ENCODE results near the gene RGL2.
A peak's percentile ranks its signal among the peaks of the same experiment; 100 is the strongest.
"Not testable (repeated sequence)": the region's sequence is repeated elsewhere in the genome, so short reads cannot be mapped to it uniquely, and the experiment has no call there.

Gene RGL2

DNA sequence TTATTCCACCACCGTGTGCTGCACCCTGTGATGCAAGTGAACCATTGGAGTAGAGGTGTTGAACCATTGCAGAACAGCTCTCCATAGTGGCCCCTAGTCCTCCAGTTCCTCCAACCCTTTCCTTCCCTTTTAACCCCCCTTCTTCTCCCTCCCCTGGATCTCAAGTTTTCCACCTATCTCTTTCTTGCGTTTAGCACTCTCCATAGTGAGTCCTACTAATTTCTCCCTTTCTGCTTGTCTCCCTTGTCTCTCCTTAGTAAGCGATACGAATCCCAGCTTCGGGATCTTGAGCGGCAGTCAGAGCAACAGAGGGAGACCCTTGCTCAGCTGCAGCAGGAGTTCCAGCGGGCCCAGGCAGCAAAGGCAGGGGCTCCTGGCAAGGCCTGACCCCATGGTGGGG, 8.3 kb downstream of the RGL2 start:
- H3K36me3 ChIP-seq (ENCODE audit: control insufficient read depth in 2 of 2, insufficient read depth in 2 of 2, low read length in 2 of 2), result peaks cover 39 to 42% of the 10 kb centered on the region in 2 donors
- peak overlapping the region; percentile 96 to 97 for H3K4me3 ChIP-seq (ENCODE audit: low read length in 2 of 2)
- no peak overlapping the region for H3K9ac ChIP-seq (ENCODE audit: low read length in 2 of 2)
- no peaks in the 10 kb centered on the region for H3K27me3 ChIP-seq (ENCODE audit: control insufficient read depth in 1 of 2, insufficient read depth in 2 of 2, low read length in 2 of 2)
- H3K9me3 ChIP-seq (ENCODE audit: control insufficient read depth in 2 of 2, low read length in 2 of 2), result no peaks in the 10 kb centered on the region
- H3K27ac ChIP-seq (ENCODE audit: low read length), result no peak overlapping the region
- peaks cover 23% of the 10 kb centered on the region for H3K4me1 ChIP-seq (ENCODE audit: control insufficient read depth, insufficient read depth, low read length)

DNA sequence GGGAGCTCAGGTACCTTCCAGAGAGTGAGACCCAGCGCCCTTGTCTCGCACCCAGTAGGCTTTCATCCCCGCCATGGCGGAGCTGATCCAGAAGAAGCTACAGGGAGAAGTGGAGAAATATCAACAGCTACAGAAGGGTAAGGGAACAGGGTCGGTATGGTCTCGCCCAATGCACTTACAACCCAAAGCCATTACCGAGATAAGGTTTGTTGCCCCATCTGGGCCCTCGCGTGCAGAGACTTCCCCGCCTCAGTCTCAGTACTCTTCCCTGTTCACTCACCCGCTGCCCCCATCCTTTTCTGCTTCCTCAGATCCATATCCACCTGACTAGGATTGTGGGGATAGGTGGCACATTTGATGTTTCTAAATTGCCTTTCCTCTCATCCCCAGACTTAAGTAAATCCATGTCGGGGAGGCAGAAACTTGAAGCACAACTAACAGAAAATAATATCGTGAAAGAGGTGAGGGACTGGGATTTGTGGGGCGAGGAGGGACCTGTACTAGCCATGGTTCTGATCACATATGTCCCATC, 8.9 kb downstream of the RGL2 start:
- Histone ChIP-seq H3K9me3 (ENCODE audit: control insufficient read depth in 2 of 2, low read length in 2 of 2) (no peaks in the 10 kb centered on the region), H3K4me1 (ENCODE audit: control insufficient read depth, insufficient read depth, low read length) (peaks cover 23% of the 10 kb centered on the region), H3K4me3 (ENCODE audit: low read length in 2 of 2) (peak overlapping the region; percentile 96 to 97), H3K36me3 (ENCODE audit: control insufficient read depth in 2 of 2, insufficient read depth in 2 of 2, low read length in 2 of 2) (peaks cover 38 to 43% of the 10 kb centered on the region in 2 donors), H3K9ac (ENCODE audit: low read length in 2 of 2) (peak overlapping the region; percentile 92 to 93), H3K27me3 (ENCODE audit: control insufficient read depth in 1 of 2, insufficient read depth in 2 of 2, low read length in 2 of 2) (no peaks in the 10 kb centered on the region), H3K27ac (ENCODE audit: low read length) (peak overlapping the region; percentile 71)

DNA sequence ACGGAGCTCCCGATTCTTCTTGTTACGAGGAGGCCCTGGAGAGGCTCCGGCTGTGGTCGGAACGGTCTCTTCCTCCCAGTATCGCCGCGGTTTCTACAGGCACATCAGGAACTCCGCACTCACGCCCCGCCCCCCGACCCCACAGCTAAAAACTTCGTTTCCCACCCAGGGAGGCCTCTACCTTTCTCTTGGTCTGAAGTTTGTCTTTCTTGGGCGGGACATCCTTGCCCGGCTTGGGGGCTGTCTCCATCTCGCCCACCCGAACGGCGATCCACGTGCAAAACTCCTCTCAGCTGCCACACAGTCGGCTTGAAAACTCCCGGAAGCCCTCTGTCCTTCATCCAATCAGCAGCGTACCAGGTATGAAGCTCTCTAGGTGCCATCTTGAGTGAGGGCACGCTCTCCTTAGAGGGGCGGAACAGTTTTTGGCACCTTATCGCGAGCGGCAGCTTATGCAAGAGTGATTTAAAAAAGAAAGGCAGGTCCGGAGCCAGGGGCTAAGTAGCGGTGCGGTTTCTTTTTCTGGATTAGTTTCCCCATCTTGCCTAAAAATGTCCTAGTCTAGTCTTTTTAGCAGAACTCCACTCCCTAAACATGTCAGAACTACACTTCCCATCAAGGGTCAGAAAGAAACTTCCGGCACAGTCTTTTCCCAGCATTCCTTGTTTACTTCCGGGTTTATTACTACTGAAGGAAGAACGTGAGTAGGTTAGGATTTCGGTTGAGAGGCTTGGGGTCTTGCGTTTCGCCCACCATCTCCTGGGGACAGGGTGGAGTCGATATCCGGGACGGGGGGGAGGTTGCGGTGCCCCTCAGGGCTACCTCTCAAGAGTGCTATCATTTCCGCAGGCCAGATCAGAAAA, 9.6 kb downstream of the RGL2 start, which contains the start of the genes PFDN6 and WDR46:
PFDN6 (plus strand) TSS at position 681 of the 863 bp plus-strand sequence. CDS start 256 bp downstream, outside the sequence.
WDR46 (minus strand) TSS at position 319 of the 863 bp plus-strand sequence; CDS start at position 250, 69 bp downstream.
- Histone ChIP-seq H3K4me1 (ENCODE audit: control insufficient read depth, insufficient read depth, low read length) (peaks cover 23% of the 10 kb centered on the region), H3K9ac (ENCODE audit: low read length in 2 of 2) (peak within 1 kb of the TSS; percentile 92 to 93), H3K27ac (ENCODE audit: low read length) (peak within 1 kb of the TSS; percentile 71), H3K4me3 (ENCODE audit: low read length in 2 of 2) (peak within 1 kb of the TSS; percentile 96 to 97), H3K9me3 (ENCODE audit: control insufficient read depth in 2 of 2, low read length in 2 of 2) (no peaks in the 10 kb centered on the region), H3K27me3 (ENCODE audit: control insufficient read depth in 1 of 2, insufficient read depth in 2 of 2, low read length in 2 of 2) (no peaks in the 10 kb centered on the region), H3K36me3 (ENCODE audit: control insufficient read depth in 2 of 2, insufficient read depth in 2 of 2, low read length in 2 of 2) (peaks cover 40 to 41% of the 10 kb centered on the region in 2 donors)

DNA sequence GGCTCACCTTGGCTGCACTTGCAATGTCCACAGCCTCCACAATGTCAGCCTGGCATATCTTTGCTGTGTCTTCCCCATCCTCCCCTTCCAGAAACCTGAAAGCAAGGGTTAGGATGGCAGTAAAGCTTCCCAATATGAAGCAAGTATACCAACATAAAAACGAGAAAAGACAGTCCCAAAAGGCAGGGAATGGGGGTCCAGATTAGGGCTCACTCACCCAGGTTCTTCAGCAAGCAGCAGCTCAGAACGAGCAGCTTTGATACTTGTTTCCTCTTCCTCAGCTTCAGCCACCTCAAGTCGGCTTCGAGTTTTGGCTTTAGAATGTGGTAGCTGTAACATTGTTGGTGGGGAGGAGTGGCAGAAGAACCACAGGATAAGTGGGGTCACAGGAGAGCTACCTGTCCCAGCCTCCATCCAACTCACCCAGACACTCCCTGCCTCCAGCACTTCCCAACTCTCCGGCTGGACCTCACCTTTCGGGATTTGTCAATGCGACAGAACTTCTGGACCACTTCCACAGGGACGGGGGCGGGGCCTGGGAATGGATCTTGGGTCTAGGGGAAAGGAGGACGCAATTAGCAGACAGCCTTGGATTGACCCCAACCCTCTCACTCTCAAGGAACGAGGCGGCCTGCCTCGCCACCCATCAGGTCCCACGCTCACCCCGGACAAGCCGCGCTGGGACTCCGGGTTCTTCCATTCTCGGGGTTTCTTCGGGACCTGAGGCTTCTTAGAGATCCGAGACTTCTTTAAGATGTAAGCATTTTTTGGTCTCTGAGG, 10.4 kb downstream of the RGL2 start:
- Histone ChIP-seq H3K9me3 (ENCODE audit: control insufficient read depth in 2 of 2, low read length in 2 of 2) (no peaks in the 10 kb centered on the region), H3K36me3 (ENCODE audit: control insufficient read depth in 2 of 2, insufficient read depth in 2 of 2, low read length in 2 of 2) (peaks cover 36% of the 10 kb centered on the region in 2 donors), H3K9ac (ENCODE audit: low read length in 2 of 2) (peak overlapping the region; percentile 92 to 93), H3K4me3 (ENCODE audit: low read length in 2 of 2) (peak overlapping the region; percentile 96 to 97), H3K27me3 (ENCODE audit: control insufficient read depth in 1 of 2, insufficient read depth in 2 of 2, low read length in 2 of 2) (no peaks in the 10 kb centered on the region), H3K4me1 (ENCODE audit: control insufficient read depth, insufficient read depth, low read length) (peaks cover 23% of the 10 kb centered on the region), H3K27ac (ENCODE audit: low read length) (peak overlapping the region; percentile 71)

DNA sequence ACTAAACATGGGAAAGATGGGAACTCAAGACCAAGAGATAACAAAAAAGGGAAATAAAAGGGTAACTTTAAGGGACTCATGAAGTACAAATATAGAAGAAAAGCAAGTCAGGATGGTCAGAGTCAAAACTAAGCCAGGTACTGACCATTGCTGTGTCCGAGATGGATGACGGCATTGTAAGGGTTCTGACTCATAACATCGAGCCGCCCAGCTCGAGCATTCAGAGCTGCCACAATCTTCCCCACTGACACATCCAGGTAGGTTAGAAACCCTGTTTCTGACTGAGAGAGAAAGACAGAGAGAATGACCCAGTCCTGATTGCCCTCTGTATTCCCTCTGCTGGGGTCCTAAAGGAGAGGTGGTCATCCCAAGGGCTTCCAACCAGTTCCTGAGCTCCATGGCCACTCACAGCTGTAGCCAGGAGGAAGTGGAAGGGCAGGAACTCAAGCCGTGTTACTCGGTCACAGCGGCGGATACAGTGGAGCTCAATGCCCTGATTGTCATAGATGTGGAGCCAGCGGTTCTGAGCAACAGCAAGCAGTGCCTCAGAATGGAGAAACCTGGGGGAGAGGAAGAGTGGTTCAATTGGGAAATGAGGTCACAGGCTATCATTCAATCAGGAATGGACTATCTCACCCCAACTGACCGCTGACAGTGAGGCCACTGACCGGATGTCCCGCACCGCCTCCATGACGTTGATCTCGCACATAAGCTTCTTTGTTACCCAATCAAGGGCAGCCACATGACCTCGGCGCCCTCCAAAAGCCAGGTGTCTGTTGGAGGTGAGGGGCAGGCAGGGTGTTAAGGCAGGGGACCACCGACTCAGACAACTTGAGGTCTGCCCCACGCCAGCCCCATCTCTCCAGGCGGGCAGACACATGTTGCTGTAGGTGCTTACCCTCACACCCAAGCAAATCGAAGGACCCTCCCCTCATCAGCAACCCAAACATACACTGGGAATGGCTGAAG, 11.5 kb downstream of the RGL2 start:
- Histone ChIP-seq H3K4me3 (ENCODE audit: low read length in 2 of 2) (peak overlapping the region in 1 of 2 donors; percentile 96), H3K4me1 (ENCODE audit: control insufficient read depth, insufficient read depth, low read length) (peaks cover 23% of the 10 kb centered on the region), H3K27me3 (ENCODE audit: control insufficient read depth in 1 of 2, insufficient read depth in 2 of 2, low read length in 2 of 2) (no peaks in the 10 kb centered on the region), H3K9me3 (ENCODE audit: control insufficient read depth in 2 of 2, low read length in 2 of 2) (no peaks in the 10 kb centered on the region), H3K36me3 (ENCODE audit: control insufficient read depth in 2 of 2, insufficient read depth in 2 of 2, low read length in 2 of 2) (peaks cover 32 to 36% of the 10 kb centered on the region in 2 donors), H3K27ac (ENCODE audit: low read length) (no peak overlapping the region), H3K9ac (ENCODE audit: low read length in 2 of 2) (no peak overlapping the region)

DNA sequence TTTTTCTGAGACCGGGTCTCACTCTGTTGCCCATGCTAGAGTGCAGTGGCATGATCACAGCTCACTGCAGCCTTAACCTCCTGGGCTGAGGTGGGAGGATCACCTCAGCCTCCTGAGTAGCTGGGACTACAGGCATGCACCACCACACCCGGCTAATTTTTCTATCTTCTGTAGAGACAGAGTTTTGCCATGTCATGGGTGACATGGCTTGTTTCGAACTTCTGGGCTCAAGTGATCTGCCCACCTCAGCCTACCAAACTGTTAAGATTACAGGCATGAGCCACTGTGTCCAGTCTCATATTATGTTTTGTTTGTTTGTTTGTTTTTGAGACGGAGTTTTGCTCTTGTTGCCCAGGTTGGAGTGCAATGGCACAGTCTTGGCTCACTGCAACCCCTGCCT, 13.5 kb downstream of the RGL2 start:
- not testable (repeated sequence) for H3K9me3 ChIP-seq (ENCODE audit: control insufficient read depth in 2 of 2, low read length in 2 of 2); H3K9ac ChIP-seq (ENCODE audit: low read length in 2 of 2); H3K4me3 ChIP-seq (ENCODE audit: low read length in 2 of 2); H3K27ac ChIP-seq (ENCODE audit: low read length); H3K27me3 ChIP-seq (ENCODE audit: control insufficient read depth in 1 of 2, insufficient read depth in 2 of 2, low read length in 2 of 2)
- H3K36me3 ChIP-seq (ENCODE audit: control insufficient read depth in 2 of 2, insufficient read depth in 2 of 2, low read length in 2 of 2), result peaks cover 29 to 37% of the 10 kb centered on the region in 2 donors
- H3K4me1 ChIP-seq (ENCODE audit: control insufficient read depth, insufficient read depth, low read length), result peaks cover 21% of the 10 kb centered on the region

DNA sequence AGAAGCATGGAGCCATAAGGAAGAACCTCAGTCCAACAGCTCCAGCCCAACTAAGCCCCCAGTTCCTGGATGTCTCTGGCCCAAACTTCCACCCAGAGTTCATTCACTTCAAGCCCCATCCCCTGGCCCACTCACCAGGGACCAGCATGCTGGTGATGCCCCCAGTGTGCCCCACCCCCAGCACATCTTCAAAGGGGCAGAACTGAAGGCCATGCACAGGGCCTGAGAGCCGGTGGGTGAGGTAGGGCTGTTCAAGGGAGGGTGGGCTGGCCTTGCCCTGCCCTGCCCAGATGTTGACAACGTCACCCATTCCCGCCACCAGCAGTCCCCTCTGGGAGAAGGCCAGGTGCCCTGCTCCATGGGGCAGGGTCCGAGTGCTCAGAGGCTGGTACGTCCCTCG, 18.2 kb downstream of the RGL2 start:
- Histone ChIP-seq H3K4me1 (ENCODE audit: control insufficient read depth, insufficient read depth, low read length) (peaks cover 34% of the 10 kb centered on the region), H3K27ac (ENCODE audit: low read length) (peak overlapping the region; percentile 11), H3K9ac (ENCODE audit: low read length in 2 of 2) (no peak overlapping the region), H3K4me3 (ENCODE audit: low read length in 2 of 2) (no peak overlapping the region), H3K27me3 (ENCODE audit: control insufficient read depth in 1 of 2, insufficient read depth in 2 of 2, low read length in 2 of 2) (no peaks in the 10 kb centered on the region), H3K36me3 (ENCODE audit: control insufficient read depth in 2 of 2, insufficient read depth in 2 of 2, low read length in 2 of 2) (peaks cover 24 to 37% of the 10 kb centered on the region in 2 donors), H3K9me3 (ENCODE audit: control insufficient read depth in 2 of 2, low read length in 2 of 2) (no peaks in the 10 kb centered on the region)

DNA sequence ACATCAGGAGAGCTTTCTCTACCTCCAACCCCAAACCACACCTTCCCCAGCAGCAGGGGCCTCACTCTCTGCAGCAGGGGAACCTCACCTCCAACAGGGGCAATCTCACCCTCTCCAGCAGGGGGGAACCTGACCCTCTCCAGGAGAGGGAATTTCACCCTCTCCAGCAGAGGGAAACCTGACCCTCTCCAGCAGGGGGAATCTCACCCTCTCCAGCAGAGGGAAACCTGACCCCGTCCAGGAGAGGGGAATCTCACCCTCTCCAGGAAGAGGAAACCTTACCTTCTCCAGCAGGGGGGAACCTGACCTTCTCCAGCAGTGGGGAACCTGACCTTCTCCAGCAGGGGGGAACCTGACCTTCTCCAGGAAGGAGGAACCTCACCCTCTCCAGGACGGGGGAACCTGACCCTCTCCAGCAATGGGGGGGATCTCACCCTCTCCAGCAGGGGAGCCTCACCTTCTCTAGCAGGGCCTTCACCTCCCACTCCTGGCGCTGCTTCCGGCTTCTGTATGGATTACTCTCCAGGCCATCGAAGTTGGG, 18.7 kb downstream of the RGL2 start:
- H3K27ac ChIP-seq (ENCODE audit: low read length), result peak overlapping the region; percentile 11
- peaks cover 37% of the 10 kb centered on the region for H3K4me1 ChIP-seq (ENCODE audit: control insufficient read depth, insufficient read depth, low read length)
- H3K9me3 ChIP-seq (ENCODE audit: control insufficient read depth in 2 of 2, low read length in 2 of 2), result no peaks in the 10 kb centered on the region
- H3K9ac ChIP-seq (ENCODE audit: low read length in 2 of 2), result no peak overlapping the region
- H3K27me3 ChIP-seq (ENCODE audit: control insufficient read depth in 1 of 2, insufficient read depth in 2 of 2, low read length in 2 of 2), result no peaks in the 10 kb centered on the region
- H3K36me3 ChIP-seq (ENCODE audit: control insufficient read depth in 2 of 2, insufficient read depth in 2 of 2, low read length in 2 of 2), result peaks cover 22 to 40% of the 10 kb centered on the region in 2 donors
- no peak overlapping the region for H3K4me3 ChIP-seq (ENCODE audit: low read length in 2 of 2)

DNA sequence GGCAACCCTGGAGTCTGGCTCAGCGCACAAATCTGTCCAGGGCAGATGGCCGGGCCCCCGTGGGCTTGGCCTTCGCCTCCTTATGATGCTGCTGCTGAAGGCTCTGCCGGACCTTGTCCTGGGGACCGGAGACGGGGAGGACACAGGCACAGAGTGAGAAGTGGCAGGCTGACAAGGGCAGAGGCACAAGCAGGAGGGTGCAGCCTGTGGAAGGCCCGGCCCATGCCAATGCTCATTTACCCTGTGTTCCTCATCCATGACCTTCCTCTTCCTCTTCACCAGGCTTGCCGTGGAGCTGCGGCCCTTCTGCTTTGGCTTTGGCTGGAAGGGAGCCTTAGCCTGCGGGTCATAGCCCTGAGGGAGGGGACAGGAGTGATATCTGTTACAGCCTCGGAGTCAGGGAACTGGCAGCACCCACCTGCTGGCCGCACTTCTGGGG, 19.5 kb downstream of the RGL2 start:
- H3K4me1 ChIP-seq (ENCODE audit: control insufficient read depth, insufficient read depth, low read length), result peaks cover 41% of the 10 kb centered on the region
- H3K27me3 ChIP-seq (ENCODE audit: control insufficient read depth in 1 of 2, insufficient read depth in 2 of 2, low read length in 2 of 2), result no peaks in the 10 kb centered on the region
- no peak overlapping the region for H3K4me3 ChIP-seq (ENCODE audit: low read length in 2 of 2)
- no peaks in the 10 kb centered on the region for H3K9me3 ChIP-seq (ENCODE audit: control insufficient read depth in 2 of 2, low read length in 2 of 2)
- peaks cover 26 to 41% of the 10 kb centered on the region in 2 donors for H3K36me3 ChIP-seq (ENCODE audit: control insufficient read depth in 2 of 2, insufficient read depth in 2 of 2, low read length in 2 of 2)
- H3K9ac ChIP-seq (ENCODE audit: low read length in 2 of 2), result no peak overlapping the region
- H3K27ac ChIP-seq (ENCODE audit: low read length), result peak overlapping the region; percentile 11

All from stomach smooth muscle (tissue), 2 donors.